Spleen (tissue), 7 donors: ENCODE data around the gene GBP7.

Source experiments
- CTCF ChIP-seq, 11 experiments: fragments of 200-600 bp in 7 of 11; fragments of 450-650 bp in 4 of 11; sonication (generic) in 4 of 11; IDR thresholded peaks in 8 of 11; conservative IDR thresholded peaks in 3 of 11; 1 replicate in 7 of 11; 2 replicates in 4 of 11; pipeline versions ENCODE4 v1.4.0 to v1.8.0; 2016 to 2021; ENCODE audit warnings: antibody characterized with exemption in 11 of 11, inconsistent platforms in 4 of 11, mild to moderate bottlenecking in 1 of 11
- POLR2AphosphoS5 ChIP-seq, 3 donors: sonication (generic); formaldehyde crosslinking; IDR thresholded peaks; one replicate each; pipeline ENCODE4 v1.5.1; 2017; ENCODE audit warnings: antibody characterized with exemption in 3 of 3
- donor health status: DM: no; HTN: no; CAD: no; lungs with moderate emphysema.
- donor health status: DM: no; HTN: no; CAD: no.
- donor health status: DM: no; HTN: no; CAD: no.

- TF ChIP-seq POLR2AphosphoS5 (IDR thresholded peaks at IDR 0.05) (no peak), CTCF (IDR thresholded peaks at IDR 0.05 in 8 of 11, conservative IDR thresholded peaks at IDR 0.05 in 3 of 11) (no peak)
These were observed 15.5 kb upstream of the GBP7 start for GRCh38 chr1:89191314-89191713.
